IMR-90 (cell line): ENCODE data around the gene C16orf96. TPM values are rescaled to one million over a fixed set of nuclear protein-coding genes. Genes with fewer than 3 reads are reported as not detected.

Experiments
- ATAC-seq: fragments of 200-7000 bp; cut with Tn5 transposase; 2 replicates; pipeline ENCODE4 v1.9.1; 2020; ENCODE audit warnings: low read depth, mild to moderate bottlenecking, moderate library complexity
- BruUV-seq: library from RNA; stranded (reverse); fragments of 400-500 nt; replicated peaks from 2 replicates; lab custom pipeline; 2021; lab: Mats Ljungman, UMichigan
- CTCF ChIA-PET: fragments of 300-600 bp; formaldehyde crosslinking; extraction: SDS; loops from one replicate; lab custom pipeline; 2021; ENCODE audit warnings: antibody characterized with exemption; lab: Yijun Ruan, JAX
- POLR2A ChIA-PET: fragments of 300-600 bp; sonication (Branson Sonifier 250); formaldehyde crosslinking; loops from one replicate; lab custom pipeline; 2022; ENCODE audit warnings: antibody characterized with exemption; ENCODE audit not compliant: unreplicated experiment; lab: Charles Lee
- DNase-seq: peaks from one replicate; pipeline ENCODE4 v3.0.0; 2013
- H2AFZ ChIP-seq: replicated peaks from 2 replicates; pipeline ENCODE3; 2013; ENCODE audit warnings: low read length, mild to moderate bottlenecking; ENCODE audit not compliant: poor library complexity
- H2AK5ac ChIP-seq: 2 replicates; pipeline ENCODE4 v1.6.1; 2013; ENCODE audit warnings: low read depth, low read length, inconsistent platforms
- H2AK9ac ChIP-seq: replicated peaks from 2 replicates; pipeline ENCODE3; 2013; ENCODE audit warnings: mild to moderate bottlenecking, low read depth, low read length, moderate library complexity; ENCODE audit not compliant: poor library complexity
- H2BK120ac ChIP-seq: 2 replicates; pipeline ENCODE4 v1.6.1; 2013; ENCODE audit warnings: low read depth, low read length, inconsistent platforms
- H2BK15ac ChIP-seq: 3 replicates; pipeline ENCODE4 v1.6.1; 2013; ENCODE audit warnings: low read depth, low read length, inconsistent platforms
- H2BK20ac ChIP-seq: 2 replicates; pipeline ENCODE4 v1.6.1; 2013; ENCODE audit warnings: low read depth, mild to moderate bottlenecking, inconsistent platforms, low read length, moderate library complexity
- H2BK5ac ChIP-seq: 2 replicates; pipeline ENCODE4 v1.6.1; 2013; ENCODE audit warnings: mild to moderate bottlenecking, low read depth, low read length, inconsistent platforms; ENCODE audit not compliant: poor library complexity, severe bottlenecking
- H3K14ac ChIP-seq: replicated peaks from 2 replicates; pipeline ENCODE4 v1.6.1; 2013; ENCODE audit warnings: low read depth, low read length, inconsistent platforms
- H3K18ac ChIP-seq: 2 replicates; pipeline ENCODE4 v1.6.1; 2013; ENCODE audit warnings: low read depth, low read length, control low read depth
- H3K23ac ChIP-seq: 2 replicates; pipeline ENCODE4 v1.6.1; 2013; ENCODE audit warnings: low read depth, low read length, inconsistent platforms
- H3K27ac ChIP-seq: 2 replicates; pipeline ENCODE4 v1.5.1; 2013; ENCODE audit warnings: mild to moderate bottlenecking, control low read depth, low read length; ENCODE audit not compliant: insufficient read depth
- H3K27me3 ChIP-seq: 2 replicates; pipeline ENCODE4 v1.6.1; 2013; ENCODE audit warnings: low read length; ENCODE audit not compliant: control insufficient read depth, insufficient read depth
- H3K36me3 ChIP-seq: 2 replicates; pipeline ENCODE4 v1.6.1; 2013; ENCODE audit warnings: low read length, mixed read lengths; ENCODE audit not compliant: control insufficient read depth, insufficient read depth
- H3K4ac ChIP-seq: 2 replicates; pipeline ENCODE4 v1.6.1; 2013; ENCODE audit warnings: low read depth, low read length, inconsistent platforms
- H3K4me1 ChIP-seq: 2 replicates; pipeline ENCODE4 v1.6.1; 2013; ENCODE audit warnings: low read length, mixed read lengths; ENCODE audit not compliant: control insufficient read depth, insufficient read depth
- H3K4me2 ChIP-seq: 2 replicates; pipeline ENCODE4 v1.6.1; 2013; ENCODE audit warnings: low read depth, mild to moderate bottlenecking, control low read depth, low read length, moderate library complexity
- H3K4me3 ChIP-seq: 2 replicates; pipeline ENCODE4 v1.5.1; 2013; ENCODE audit warnings: low read depth, mild to moderate bottlenecking, control low read depth, low read length, moderate library complexity; ENCODE audit not compliant: insufficient read depth
- H3K56ac ChIP-seq: 2 replicates; pipeline ENCODE4 v1.6.1; 2013; ENCODE audit warnings: low read length, inconsistent platforms; ENCODE audit not compliant: insufficient read depth; ENCODE audit errors: extremely low read depth
- H3K79me1 ChIP-seq, 2 experiments: 2 replicates each; pipeline ENCODE4 v1.6.1; 2013; ENCODE audit warnings: low read length in 2 of 2, inconsistent platforms in 1 of 2, low read depth in 1 of 2
- H3K9ac ChIP-seq: 2 replicates; pipeline ENCODE4 v1.6.1; 2013; ENCODE audit warnings: low read depth, low read length, control low read depth
- H3K9me1 ChIP-seq: 2 replicates; pipeline ENCODE4 v1.6.1; 2013; ENCODE audit warnings: low read length, inconsistent platforms; ENCODE audit not compliant: insufficient read depth
- H3K9me3 ChIP-seq: 2 replicates; pipeline ENCODE4 v1.6.1; 2013; ENCODE audit warnings: low read length; ENCODE audit not compliant: control insufficient read depth, insufficient read depth
- H4K20me1 ChIP-seq: 2 replicates; pipeline ENCODE4 v1.6.1; 2013; ENCODE audit warnings: low read length, inconsistent platforms; ENCODE audit not compliant: insufficient read depth
- H4K5ac ChIP-seq: 2 replicates; pipeline ENCODE4 v1.6.1; 2013; ENCODE audit warnings: mild to moderate bottlenecking, low read depth, low read length, control low read depth
- H4K8ac ChIP-seq, 2 experiments: 2 replicates each; pipeline ENCODE4 v1.6.1; 2013; ENCODE audit warnings: low read depth in 2 of 2, low read length in 2 of 2, control low read depth in 1 of 2, inconsistent platforms in 1 of 2
- H4K91ac ChIP-seq: 2 replicates; pipeline ENCODE4 v1.6.1; 2013; ENCODE audit warnings: low read depth, low read length, inconsistent platforms; ENCODE audit not compliant: insufficient read depth
- BHLHE40 ChIP-seq: fragments of 150-350 bp; IDR thresholded peaks from 2 replicates; pipeline ENCODE4 v1.6.1; 2016; ENCODE audit warnings: mild to moderate bottlenecking, low read depth, low read length
- CEBPB ChIP-seq: IDR thresholded peaks from 2 replicates; pipeline ENCODE4 v1.6.1; 2012; ENCODE audit warnings: low read depth, low read length, improper control_type of control experiment
- CHD1 ChIP-seq: IDR thresholded peaks from 2 replicates; pipeline ENCODE4 v1.6.1; 2012; ENCODE audit warnings: low read depth, low read length, improper control_type of control experiment
- FOS ChIP-seq: fragments of 150-350 bp; IDR thresholded peaks from 2 replicates; pipeline ENCODE4 v1.6.1; 2016; ENCODE audit warnings: low read depth, low read length
- MAFK ChIP-seq: IDR thresholded peaks from 2 replicates; pipeline ENCODE4 v1.6.1; 2012; ENCODE audit warnings: low read depth, low read length, improper control_type of control experiment
- MAZ ChIP-seq: IDR thresholded peaks from 2 replicates; pipeline ENCODE4 v1.6.1; 2012; ENCODE audit warnings: low read depth, mild to moderate bottlenecking, low read length, improper control_type of control experiment, moderate library complexity, borderline replicate concordance
- MXI1 ChIP-seq: IDR thresholded peaks from 2 replicates; pipeline ENCODE4 v1.6.1; 2012; ENCODE audit warnings: low read depth, mild to moderate bottlenecking, low read length, moderate library complexity, borderline replicate concordance
- NFE2L2 ChIP-seq: fragments of 150-350 bp; IDR thresholded peaks from 2 replicates; pipeline ENCODE4 v1.6.1; 2016; ENCODE audit warnings: low read depth, mild to moderate bottlenecking, low read length
- POLR2A ChIP-seq: IDR thresholded peaks from 2 replicates; pipeline ENCODE4 v1.6.1; 2012; ENCODE audit warnings: mild to moderate bottlenecking, low read depth, low read length
- RAD21 ChIP-seq: IDR thresholded peaks from 2 replicates; pipeline ENCODE4 v1.6.1; 2012; ENCODE audit warnings: low read length, improper control_type of control experiment
- RCOR1 ChIP-seq: IDR thresholded peaks from 2 replicates; pipeline ENCODE4 v1.6.1; 2012; ENCODE audit warnings: mild to moderate bottlenecking, low read length, improper control_type of control experiment; ENCODE audit not compliant: insufficient replicate concordance
- RFX5 ChIP-seq: IDR thresholded peaks from 2 replicates; pipeline ENCODE4 v1.8.0; 2012; ENCODE audit warnings: low read depth, mild to moderate bottlenecking, low read length, moderate library complexity
- SMC3 ChIP-seq: fragments of 150-350 bp; IDR thresholded peaks from 2 replicates; pipeline ENCODE4 v1.6.1; 2016; ENCODE audit warnings: low read depth, mild to moderate bottlenecking, antibody characterized with exemption, low read length, moderate library complexity
- USF2 ChIP-seq: fragments of 150-350 bp; IDR thresholded peaks from 2 replicates; pipeline ENCODE4 v1.6.1; 2017; ENCODE audit warnings: mild to moderate bottlenecking, antibody characterized with exemption, low read length, low read depth
- WGBS, 2 experiments: methylation state at CpG; one replicate each; pipeline versions ENCODE4 v1.1.5 to v1.1.7; 2013; ENCODE audit warnings: missing lambda C conversion rate in 2 of 2; ENCODE audit not compliant: insufficient read length in 1 of 2; ENCODE audit errors: extremely low coverage in 2 of 2; 5-methylcytosine and 5-hydroxymethylcytosine counted together
- dilution Hi-C: fragments of 300-500 bp; cut with HindIII; formaldehyde crosslinking; loops from one replicate; pipeline ENCODE4 v1.14.3; 2018; ENCODE audit warnings: low sequenced_read_pairs; ENCODE audit not compliant: unreplicated experiment
- in situ Hi-C: fragments of 300-500 bp; cut with MboI; formaldehyde crosslinking; loops from 3 replicates; pipeline ENCODE4 v1.14.3; 2019; ENCODE audit warnings: low sequenced_read_pairs, inconsistent platforms, mixed read lengths
- intact Hi-C: fragments of 100-400 bp; cut with micrococcal nuclease; formaldehyde crosslinking; loops from 2 replicates; pipeline ENCODE4 v1.10.0; 2022
- polyA plus RNA-seq, 3 experiments: library from polyadenylated mRNA; depleted of rRNA; stranded (reverse); fragments of >200 nt; gene quantifications; 2 replicates each; pipeline ENCODE4 v1.2.3, GENCODE V29; 2012; ENCODE audit warnings: low replicate concordance in 1 of 3
- total RNA-seq: library from RNA; depleted of rRNA; stranded (reverse); fragments of >200 nt; gene quantifications from 2 replicates; pipeline ENCODE4 v1.2.3, GENCODE V29; 2012
- TF ChIP-seq, protein P1 (sequence below): fragments of 150-350 bp; IDR thresholded peaks from 2 replicates; pipeline ENCODE4 v1.6.1; 2016; ENCODE audit warnings: low read depth, mild to moderate bottlenecking, low read length, moderate library complexity, borderline replicate concordance
- TF ChIP-seq, protein P2 (sequence below): conservative IDR thresholded peaks from 2 replicates; pipeline ENCODE4 v1.5.1; 2012; ENCODE audit warnings: mild to moderate bottlenecking, low read depth, low read length, improper control_type of control experiment

Gene C16orf96
- total and polyA plus RNA-seq, 2 of the 4 experiments (the other 2 are of a cell fraction), result not detected

GRCh38 chr16:4602331-4602730 lies 46.2 kb downstream of the C16orf96 start:
- peaks cover under 1% of the 10 kb centered on the region in 2 experiments; a peak in 1 of 4 replicates for H3K79me1 ChIP-seq
- no peak overlapping the region for H3K27ac ChIP-seq
- no peaks in the 10 kb centered on the region for H3K9me1 ChIP-seq
- DNase-seq, result no peak
- peaks cover 3% of the 10 kb centered on the region for H4K20me1 ChIP-seq
- no peak overlapping the region for H3K4ac ChIP-seq
- H4K91ac ChIP-seq, result no peak overlapping the region
- peak overlapping the region; percentile 50 for H2AK9ac ChIP-seq
- WGBS, 2 experiments, result no CpG with 5 or more reads among the region's 8 CpGs
- no peak overlapping the region for H3K14ac ChIP-seq
- H2BK15ac ChIP-seq, result no peak overlapping the region
- H3K18ac ChIP-seq, result no peak overlapping the region
- H3K4me1 ChIP-seq, result no peaks in the 10 kb centered on the region
- H3K36me3 ChIP-seq, result peaks cover 5% of the 10 kb centered on the region; the same call in 1 of the 2 replicates
- POLR2A ChIA-PET, result no interaction called here
- H2BK120ac ChIP-seq, result no peak overlapping the region
- no peak overlapping the region for H4K5ac ChIP-seq
- H2AK5ac ChIP-seq, result no peak overlapping the region
- peak overlapping the region; percentile 39 for H2AFZ ChIP-seq
- H2BK5ac ChIP-seq, result no peak overlapping the region
- in situ Hi-C loops (no loop called here), dilution Hi-C loops (no loop called here), intact Hi-C loops (no loop called here)
- no peaks in the 10 kb centered on the region for H3K9me3 ChIP-seq
- H2BK20ac ChIP-seq, result no peak overlapping the region
- TF ChIP-seq NFE2L2, result no peak
- TF ChIP-seq RFX5, result no peak
- TF ChIP-seq CHD1, result no peak
- TF ChIP-seq CEBPB, result no peak
- no peak for TF ChIP-seq BHLHE40
- no peak for TF ChIP-seq POLR2A
- no peak for TF ChIP-seq RAD21
- TF ChIP-seq MAZ, result no peak
- TF ChIP-seq SMC3, result no peak
- no peak for TF ChIP-seq MXI1
- TF ChIP-seq RCOR1, result no peak
- TF ChIP-seq, protein P1, sequence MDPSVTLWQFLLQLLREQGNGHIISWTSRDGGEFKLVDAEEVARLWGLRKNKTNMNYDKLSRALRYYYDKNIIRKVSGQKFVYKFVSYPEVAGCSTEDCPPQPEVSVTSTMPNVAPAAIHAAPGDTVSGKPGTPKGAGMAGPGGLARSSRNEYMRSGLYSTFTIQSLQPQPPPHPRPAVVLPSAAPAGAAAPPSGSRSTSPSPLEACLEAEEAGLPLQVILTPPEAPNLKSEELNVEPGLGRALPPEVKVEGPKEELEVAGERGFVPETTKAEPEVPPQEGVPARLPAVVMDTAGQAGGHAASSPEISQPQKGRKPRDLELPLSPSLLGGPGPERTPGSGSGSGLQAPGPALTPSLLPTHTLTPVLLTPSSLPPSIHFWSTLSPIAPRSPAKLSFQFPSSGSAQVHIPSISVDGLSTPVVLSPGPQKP, result no peak
- TF ChIP-seq USF2, result no peak
- TF ChIP-seq FOS, result no peak
- TF ChIP-seq, protein P2, sequence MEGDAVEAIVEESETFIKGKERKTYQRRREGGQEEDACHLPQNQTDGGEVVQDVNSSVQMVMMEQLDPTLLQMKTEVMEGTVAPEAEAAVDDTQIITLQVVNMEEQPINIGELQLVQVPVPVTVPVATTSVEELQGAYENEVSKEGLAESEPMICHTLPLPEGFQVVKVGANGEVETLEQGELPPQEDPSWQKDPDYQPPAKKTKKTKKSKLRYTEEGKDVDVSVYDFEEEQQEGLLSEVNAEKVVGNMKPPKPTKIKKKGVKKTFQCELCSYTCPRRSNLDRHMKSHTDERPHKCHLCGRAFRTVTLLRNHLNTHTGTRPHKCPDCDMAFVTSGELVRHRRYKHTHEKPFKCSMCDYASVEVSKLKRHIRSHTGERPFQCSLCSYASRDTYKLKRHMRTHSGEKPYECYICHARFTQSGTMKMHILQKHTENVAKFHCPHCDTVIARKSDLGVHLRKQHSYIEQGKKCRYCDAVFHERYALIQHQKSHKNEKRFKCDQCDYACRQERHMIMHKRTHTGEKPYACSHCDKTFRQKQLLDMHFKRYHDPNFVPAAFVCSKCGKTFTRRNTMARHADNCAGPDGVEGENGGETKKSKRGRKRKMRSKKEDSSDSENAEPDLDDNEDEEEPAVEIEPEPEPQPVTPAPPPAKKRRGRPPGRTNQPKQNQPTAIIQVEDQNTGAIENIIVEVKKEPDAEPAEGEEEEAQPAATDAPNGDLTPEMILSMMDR, result no peak
- no peak for TF ChIP-seq MAFK
- BruUV-seq, result no TSS peak
- CTCF ChIA-PET, result no interaction called here
- H3K9ac ChIP-seq, result no peak overlapping the region
- H4K8ac ChIP-seq, result no peak overlapping the region
- H3K23ac ChIP-seq, result no peak overlapping the region
- no peak overlapping the region for H3K4me3 ChIP-seq
- peaks cover 19% of the 10 kb centered on the region for H3K27me3 ChIP-seq
- ATAC-seq, result no peak
- no peak overlapping the region for H3K4me2 ChIP-seq
- no peak overlapping the region for H3K56ac ChIP-seq
